Activated CD4-positive, alpha-beta T cell treated with anti-CD3 and anti-CD28 coated beads, Interleukin-2, Interleukin-4, amounts not matched to agents 100 ng/mL and 50 ng/mL, durations not matched to agents 16 hours and 8 hours (primary cell): ENCODE results near the gene PRKN.
"Not testable (repeated sequence)": the region's sequence is repeated elsewhere in the genome, so short reads cannot be mapped to it uniquely, and the experiment has no call there.

Experiments
- DNase-seq: peaks from one replicate; pipeline ENCODE4 v3.0.0-alpha.2; 2020; ENCODE audit warnings: low spot score

PRKN gene

DNA sequence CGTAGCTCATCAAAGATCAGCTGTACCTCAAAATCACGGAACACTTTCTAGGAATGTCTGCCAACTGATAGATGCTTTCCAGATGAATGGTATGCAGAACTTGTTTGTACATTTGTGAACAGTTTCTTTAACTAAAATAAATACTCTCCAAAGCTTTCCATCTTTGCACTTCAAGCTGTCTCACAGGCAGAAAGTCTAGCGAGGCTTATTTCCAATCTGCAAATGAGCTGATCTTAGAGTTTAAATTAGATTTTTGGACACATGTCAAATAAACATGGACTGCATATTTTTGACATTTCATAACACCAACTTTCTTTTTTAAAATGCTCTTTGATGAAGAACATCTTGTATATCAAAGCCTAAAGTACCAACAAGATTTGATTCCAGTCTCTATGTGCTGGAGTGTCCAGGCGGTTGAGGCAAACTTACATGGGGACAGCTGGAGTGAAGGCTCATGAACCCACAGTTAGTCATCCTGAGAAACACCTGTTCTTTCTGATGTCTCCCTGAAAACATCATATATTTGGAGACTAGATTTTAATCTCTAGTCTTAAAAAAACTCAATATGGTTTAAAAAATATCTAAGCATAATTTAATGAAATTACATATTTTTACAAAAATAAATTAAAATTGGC, 1185.1 kb downstream of the PRKN start:
- DNase-seq, result no peak

DNA sequence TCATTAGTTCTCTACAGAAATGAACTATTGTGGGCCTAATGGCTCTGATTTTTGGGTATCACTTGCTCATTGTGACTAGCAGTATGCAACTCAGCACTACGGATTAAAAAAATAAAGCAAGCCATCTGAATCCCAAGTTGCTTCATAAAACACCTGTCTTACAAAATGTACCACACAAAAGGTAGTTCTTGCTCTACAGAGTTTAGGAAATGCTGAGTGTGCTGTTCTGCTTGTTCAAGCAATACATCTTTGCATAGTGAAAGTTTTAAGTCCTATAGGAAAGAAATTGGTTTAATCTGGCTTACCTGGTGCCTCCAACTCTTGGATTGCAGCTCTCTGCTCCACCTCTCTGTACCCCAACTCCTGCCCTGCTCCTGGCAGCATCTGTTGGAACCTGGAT, 1187.0 kb downstream of the PRKN start:
- no peak for DNase-seq

DNA sequence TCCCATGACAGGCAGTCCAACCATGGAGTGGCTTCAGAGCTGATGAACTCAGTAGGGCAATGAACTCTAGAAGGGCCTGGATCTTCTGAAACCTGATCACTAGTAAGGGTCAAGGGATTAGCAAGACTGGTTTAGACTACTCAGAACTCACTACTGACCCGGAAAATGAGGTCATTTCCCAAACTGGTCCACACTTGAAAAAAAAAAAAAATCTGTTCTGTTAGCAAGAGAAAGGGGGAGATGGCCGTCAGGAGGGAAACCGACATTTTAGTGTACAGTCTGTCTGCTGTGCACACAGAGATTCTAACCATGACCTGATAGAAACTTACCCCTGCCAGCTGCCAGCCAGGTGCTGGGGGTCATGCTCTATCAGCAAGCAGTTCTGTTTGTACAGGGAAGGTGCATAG, 1191.3 kb downstream of the PRKN start:
- no peak for DNase-seq

DNA sequence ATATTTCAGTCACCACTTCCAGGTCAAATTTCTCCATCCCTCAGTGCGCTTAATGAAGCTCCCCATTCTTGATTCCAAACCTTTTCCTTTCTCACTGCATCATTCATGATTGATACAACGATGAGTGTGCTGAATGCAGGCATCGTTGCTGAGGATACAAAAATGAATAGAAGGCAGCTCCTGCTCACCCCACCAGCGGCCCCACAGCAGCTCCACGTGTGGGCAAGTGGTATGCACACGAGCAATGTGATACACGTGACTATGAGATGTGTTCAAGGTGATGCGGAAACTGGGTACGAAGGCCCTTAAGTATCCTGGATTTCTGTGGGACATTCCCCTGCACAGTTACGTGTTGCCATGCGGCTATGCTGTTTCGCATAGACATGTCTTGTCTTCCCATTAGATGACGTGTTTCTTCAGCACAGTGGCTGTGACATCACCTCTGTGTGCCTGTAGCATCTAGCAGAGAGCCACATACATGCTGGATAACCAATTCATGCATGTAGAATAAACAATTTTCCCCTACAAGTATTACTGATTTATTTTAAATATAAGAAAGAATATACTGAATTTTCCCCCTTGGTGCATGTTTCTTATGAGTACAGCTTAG, 1193.2 kb downstream of the PRKN start:
- DNase-seq, result no peak

- no peak for DNase-seq
These were observed 1194.3 kb downstream of the PRKN start for GRCh38 chr6:161533266-161533665.

GRCh38 chr6:161532536-161532935, 1195.0 kb downstream of the PRKN start:
- no peak for DNase-seq

DNA sequence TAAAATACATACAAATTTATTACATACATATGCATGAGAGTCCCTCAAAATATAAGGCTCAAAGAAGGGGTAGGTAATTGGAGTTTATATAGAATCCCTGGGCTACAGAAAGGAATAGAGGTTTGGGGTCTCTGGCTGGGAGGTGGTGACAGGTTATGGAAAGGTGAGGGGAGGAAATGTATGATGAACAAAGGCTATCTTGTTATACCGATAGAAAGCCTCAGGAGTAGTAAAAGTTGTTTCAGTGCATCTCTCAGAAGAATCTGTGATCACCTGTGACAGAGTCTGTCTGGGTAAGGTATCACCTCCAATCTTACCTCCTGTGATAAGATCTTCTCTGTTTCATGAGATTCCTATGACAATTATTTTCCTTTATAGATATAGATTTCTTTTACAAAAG, 1200.8 kb downstream of the PRKN start:
- no peak for DNase-seq

- DNase-seq, result no peak
These were observed 1204.2 kb downstream of the PRKN start for GRCh38 chr6:161523362-161523761.

GRCh38 chr6:161522276-161522675, 1205.3 kb downstream of the PRKN start:
- DNase-seq, result no peak

DNA sequence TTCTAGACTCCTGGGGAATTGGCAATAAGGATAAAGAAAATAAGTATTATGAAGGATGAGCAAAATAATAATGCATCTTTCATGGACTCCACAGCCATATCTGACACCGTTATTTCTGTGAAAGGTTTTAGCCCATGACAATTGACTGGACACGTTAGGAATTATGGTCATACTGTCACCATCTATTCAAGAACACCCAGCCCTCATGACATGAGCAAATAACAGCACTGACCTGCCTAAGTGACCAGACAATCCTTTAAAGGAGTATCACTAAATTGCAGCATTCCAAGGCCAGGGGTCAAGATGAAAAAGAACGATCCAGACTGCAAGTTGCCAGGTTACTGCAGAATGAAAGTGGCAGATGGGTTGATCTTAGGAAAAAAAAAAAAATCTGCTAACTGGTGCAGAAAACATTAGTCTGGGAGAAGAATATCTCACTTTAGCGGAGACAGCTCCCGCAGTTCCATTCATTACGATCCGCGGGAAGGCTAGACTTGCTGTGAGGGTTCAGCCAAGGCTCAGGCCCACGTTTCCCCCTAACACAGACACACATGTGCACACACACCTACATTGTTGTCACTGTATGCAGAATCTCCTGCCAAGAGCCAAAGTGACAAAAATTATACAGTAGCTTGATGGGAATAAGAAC, 1216.0 kb downstream of the PRKN start:
- no peak for DNase-seq

GRCh38 chr6:161508341-161508740, 1219.2 kb downstream of the PRKN start:
- no peak for DNase-seq

GRCh38 chr6:161507375-161507774, 1220.2 kb downstream of the PRKN start:
- no peak for DNase-seq

DNA sequence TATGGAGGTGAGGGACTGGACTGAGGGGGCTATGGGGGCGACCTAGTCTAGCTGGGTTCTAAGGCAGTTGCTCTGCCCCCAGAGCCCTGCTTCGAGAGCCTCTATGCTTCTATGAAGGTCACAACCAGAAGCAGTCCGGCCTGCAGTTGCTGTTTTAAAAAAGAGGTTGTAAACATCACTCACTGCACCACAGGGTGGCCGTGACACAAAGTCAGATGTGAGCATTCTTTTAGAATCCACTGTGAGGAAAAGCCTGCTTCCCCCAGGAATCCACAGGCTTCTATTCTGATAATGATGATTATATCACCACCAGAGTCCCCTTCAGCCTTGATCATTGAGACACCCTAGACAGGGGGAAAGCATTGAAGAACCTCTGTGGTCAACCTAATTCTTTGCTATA, 1224.0 kb downstream of the PRKN start:
- DNase-seq, result no peak

- no peak for DNase-seq
These were observed 1228.7 kb downstream of the PRKN start for GRCh38 chr6:161498881-161499280.

GRCh38 chr6:161498359-161498758, 1229.2 kb downstream of the PRKN start:
- DNase-seq, result no peak

- DNase-seq, result no peak
These were observed 1230.6 kb downstream of the PRKN start for GRCh38 chr6:161496941-161497340.

DNA sequence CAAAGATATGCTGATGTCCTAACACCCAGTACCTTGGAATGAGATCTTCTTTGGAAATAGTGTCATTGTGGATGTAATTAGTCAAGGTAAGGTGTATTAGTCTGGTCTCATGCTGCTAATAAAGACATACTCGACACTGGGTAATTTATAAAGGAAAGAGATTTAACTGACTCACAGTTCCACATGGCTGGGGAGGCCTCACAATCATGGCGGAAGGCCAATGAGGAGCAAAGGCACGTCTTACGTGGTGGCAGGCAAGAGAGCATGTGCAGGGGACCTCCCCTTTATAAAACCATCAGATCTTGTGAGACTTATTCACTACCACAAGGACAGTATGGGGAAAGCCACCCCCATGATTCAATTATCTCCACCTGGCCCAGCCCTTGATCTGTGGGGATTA, 1231.3 kb downstream of the PRKN start:
- not testable (repeated sequence) for DNase-seq

- no peak for DNase-seq
These were observed 1233.0 kb downstream of the PRKN start for GRCh38 chr6:161494566-161494965.

GRCh38 chr6:161493576-161494118, 1233.9 kb downstream of the PRKN start:
- DNase-seq, result no peak

GRCh38 chr6:161489626-161490306, 1237.8 kb downstream of the PRKN start:
- DNase-seq, result no peak

GRCh38 chr6:161487694-161488093, 1239.9 kb downstream of the PRKN start:
- no peak for DNase-seq

- no peak for DNase-seq
These were observed 1240.4 kb downstream of the PRKN start for GRCh38 chr6:161487217-161487531.
